ENCODE measurements around the gene AGPAT3. TPM values are rescaled to one million over a fixed set of nuclear protein-coding genes. Genes with fewer than 3 reads are reported as not detected.

Gene AGPAT3
- total RNA-seq, 1 donor from 2014 or later, result 39.1 TPM

GRCh38 chr21:43865540-43866259 is 677 bp downstream of the AGPAT3 start:
- H3K4me3 ChIP-seq (ENCODE audit: low read depth, low read length), result peak overlapping the region; percentile 77
- TF ChIP-seq CTCF (conservative IDR thresholded peaks at IDR 0.05; ENCODE audit: low read depth, low read length), result no peak
- no peak for DNase-seq (ENCODE audit: low read depth)

DNA sequence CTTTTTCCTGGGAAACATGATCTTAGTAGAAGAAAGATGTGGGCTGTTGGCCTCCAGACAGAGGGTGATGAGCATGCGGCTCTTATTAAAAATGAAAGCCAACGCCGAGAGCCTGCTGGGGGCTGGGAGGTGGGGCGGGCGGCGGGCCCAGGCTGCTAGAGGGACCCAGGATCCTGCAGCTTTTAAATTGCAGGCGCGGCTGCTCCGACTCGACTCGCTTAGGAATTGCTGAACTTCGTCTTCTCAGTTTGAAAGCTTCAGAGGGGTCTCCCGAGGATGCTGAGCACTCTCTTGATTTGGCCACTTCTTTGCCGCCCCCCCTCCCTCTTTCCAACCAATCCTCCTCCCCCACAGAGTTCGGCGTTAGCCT is 1.2 kb downstream of the AGPAT3 start:
- no peak for DNase-seq (ENCODE audit: low read depth)
- TF ChIP-seq CTCF (conservative IDR thresholded peaks at IDR 0.05; ENCODE audit: low read depth, low read length), result no peak
- peak overlapping the region; percentile 77 for H3K4me3 ChIP-seq (ENCODE audit: low read depth, low read length)

- TF ChIP-seq CTCF (conservative IDR thresholded peaks at IDR 0.05; ENCODE audit: low read depth, low read length), result no peak
- DNase-seq (ENCODE audit: low read depth), result no peak
Observed at GRCh38 chr21:43866659-43867331, 1.8 kb downstream of the AGPAT3 start.

GRCh38 chr21:43867332-43867703 is 2.3 kb downstream of the AGPAT3 start:
- no peak for TF ChIP-seq CTCF (conservative IDR thresholded peaks at IDR 0.05; ENCODE audit: low read depth, low read length)
- DNase-seq (ENCODE audit: low read depth), result no peak
- peak overlapping the region; percentile 77 for H3K4me3 ChIP-seq (ENCODE audit: low read depth, low read length)

More at GRCh38 chr21:43866659-43867331, 1.8 kb downstream of the AGPAT3 start:
- peak overlapping the region; percentile 77 for H3K4me3 ChIP-seq (ENCODE audit: low read depth, low read length)

DNA sequence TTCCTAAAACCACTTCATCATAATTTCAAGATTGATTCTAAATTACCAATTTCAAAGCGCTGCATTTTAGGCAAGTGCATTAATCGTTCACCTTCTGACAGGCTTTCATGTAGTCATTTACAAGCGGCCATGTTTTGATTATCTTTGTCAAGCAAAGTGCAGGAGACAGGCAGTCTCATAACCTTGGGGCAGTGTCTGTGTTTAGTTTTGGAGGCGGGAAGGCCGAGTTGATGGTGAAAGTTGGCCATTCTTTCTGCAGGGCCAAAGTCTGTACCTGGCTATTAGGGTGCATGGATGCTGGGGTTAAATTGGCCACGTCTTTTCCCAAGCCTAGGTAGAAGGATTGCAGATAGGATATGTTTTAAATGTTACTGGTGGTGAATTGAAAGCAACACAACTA is 2.9 kb downstream of the AGPAT3 start:
- TF ChIP-seq CTCF (conservative IDR thresholded peaks at IDR 0.05; ENCODE audit: low read depth, low read length), result no peak
- DNase-seq (ENCODE audit: low read depth), result no peak

GRCh38 chr21:43868461-43868860 is 3.4 kb downstream of the AGPAT3 start:
- no peak for DNase-seq (ENCODE audit: low read depth)
- H3K4me3 ChIP-seq (ENCODE audit: low read depth, low read length), result no peak overlapping the region
- no peak for TF ChIP-seq CTCF (conservative IDR thresholded peaks at IDR 0.05; ENCODE audit: low read depth, low read length)

More for the DNA sequence above, 2.9 kb downstream of the AGPAT3 start:
- no peak overlapping the region for H3K4me3 ChIP-seq (ENCODE audit: low read depth, low read length)
